ENCODE data around the gene SLC43A1.

Gene SLC43A1

DNA sequence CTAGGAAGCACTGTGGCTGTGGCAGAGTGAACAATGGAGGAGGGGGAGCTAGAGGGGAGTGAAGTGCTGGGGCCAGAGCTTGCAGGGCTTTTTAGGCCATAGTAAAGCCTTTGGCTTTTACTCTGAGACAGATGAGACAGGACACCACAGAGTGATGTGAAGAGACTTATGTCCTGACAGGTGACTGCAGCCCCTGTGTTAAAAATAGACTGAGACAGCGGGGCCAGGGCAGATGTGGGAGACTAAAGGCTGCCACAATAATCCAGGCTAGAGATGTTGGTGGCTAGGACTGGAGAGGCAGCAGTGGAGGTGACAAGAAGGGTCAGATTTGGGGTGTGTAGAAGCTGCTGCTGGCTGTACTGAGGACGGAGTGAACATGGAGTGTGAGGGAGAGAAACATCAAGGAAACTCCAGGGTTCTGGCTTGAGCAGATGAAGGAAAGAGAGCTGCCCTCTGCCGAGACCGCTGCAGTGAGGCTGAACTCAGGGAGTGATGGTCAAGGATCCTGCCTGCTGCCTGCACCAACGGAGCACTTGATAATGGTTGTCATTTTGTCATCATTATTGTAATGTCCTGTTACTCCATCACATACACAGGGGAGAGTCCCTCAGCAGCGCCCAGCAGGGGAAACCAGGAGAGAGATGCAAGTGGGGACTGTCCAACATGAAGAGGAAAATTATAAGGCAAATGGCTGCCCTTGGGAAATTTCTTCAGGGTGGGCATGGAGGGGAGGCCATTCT lies 27.4 kb downstream of the SLC43A1 start:
- H3K4me3 ChIP-seq (ENCODE audit: low read depth, low read length), result no peak overlapping the region
- TF ChIP-seq, protein P1, sequence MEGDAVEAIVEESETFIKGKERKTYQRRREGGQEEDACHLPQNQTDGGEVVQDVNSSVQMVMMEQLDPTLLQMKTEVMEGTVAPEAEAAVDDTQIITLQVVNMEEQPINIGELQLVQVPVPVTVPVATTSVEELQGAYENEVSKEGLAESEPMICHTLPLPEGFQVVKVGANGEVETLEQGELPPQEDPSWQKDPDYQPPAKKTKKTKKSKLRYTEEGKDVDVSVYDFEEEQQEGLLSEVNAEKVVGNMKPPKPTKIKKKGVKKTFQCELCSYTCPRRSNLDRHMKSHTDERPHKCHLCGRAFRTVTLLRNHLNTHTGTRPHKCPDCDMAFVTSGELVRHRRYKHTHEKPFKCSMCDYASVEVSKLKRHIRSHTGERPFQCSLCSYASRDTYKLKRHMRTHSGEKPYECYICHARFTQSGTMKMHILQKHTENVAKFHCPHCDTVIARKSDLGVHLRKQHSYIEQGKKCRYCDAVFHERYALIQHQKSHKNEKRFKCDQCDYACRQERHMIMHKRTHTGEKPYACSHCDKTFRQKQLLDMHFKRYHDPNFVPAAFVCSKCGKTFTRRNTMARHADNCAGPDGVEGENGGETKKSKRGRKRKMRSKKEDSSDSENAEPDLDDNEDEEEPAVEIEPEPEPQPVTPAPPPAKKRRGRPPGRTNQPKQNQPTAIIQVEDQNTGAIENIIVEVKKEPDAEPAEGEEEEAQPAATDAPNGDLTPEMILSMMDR (IDR thresholded peaks at IDR 0.05; ENCODE audit: low read depth, low read length), result no peak

DNA sequence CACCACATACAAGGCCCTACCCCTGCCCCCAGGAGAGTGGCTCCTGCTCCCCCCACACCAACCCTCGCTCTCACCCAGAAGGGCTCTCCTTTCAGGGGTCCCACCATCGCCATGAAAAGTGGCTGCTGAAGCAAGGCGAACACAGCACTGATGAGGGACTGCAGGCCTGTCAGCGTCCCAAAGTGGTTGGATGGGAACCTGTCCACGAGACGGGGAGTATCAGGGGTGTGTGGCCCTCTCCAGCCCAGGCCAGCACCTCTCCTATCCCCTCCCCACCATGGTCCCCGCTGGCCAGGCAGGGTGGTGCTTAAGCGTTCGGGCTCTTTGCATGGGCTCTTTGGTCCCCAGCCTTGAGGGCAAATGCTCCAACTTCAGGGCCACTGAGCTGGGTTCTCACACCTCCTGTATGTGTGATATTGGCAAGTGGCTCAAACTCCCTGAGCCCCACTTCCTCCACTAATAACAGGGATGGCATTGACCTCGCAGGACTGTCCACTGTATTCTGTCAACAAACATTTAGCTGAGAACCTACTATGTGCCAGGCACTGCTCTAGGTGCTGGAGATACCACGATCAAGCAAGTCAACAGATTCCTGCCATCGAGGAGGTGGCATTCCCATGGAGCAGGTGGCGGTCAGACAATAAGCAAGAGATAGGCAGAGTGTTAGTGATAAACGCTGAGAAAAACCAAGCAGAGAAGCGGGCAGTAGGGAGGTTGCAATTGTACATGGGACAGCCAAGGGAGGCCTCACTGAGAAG lies 28.3 kb downstream of the SLC43A1 start:
- TF ChIP-seq, protein P1 (IDR thresholded peaks at IDR 0.05; ENCODE audit: low read depth, low read length), result no peak
- H3K4me3 ChIP-seq (ENCODE audit: low read depth, low read length), result no peak overlapping the region

DNA sequence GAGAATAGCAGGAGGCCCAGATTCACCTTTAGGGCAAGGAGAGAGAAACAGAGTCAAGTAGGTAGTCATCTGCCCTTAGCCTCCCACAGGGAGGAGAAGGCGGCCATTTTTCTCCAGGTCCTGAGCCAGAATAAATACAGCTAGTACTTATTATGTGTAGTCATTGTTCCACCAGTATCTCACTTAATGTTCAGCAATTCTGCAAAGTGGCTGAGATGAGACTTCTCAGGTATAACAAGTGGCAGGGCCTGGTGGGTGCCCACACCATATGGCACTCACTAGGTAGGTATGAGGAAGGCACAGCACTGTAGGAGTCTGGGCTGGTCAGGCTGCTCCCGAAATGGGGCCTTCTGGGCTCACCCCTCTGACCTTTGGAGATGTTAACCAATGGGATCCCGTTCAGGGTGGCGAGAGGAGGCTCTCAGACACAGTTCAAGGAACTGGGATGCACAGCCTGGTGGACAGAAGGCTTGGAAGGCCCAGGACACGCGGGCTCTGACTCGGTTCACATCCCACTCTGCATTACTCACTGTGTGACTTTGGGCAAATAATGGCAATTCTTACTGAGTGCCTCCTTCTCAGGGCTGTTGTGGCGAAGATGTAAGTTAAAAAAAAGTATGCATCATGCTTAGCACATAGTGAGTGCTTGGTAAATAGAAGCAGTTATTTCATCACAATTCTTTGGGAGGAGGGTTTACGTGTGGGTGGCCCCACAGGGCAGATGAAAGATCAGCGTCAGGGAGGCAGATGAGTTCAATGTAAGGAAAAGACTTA lies 30.1 kb downstream of the SLC43A1 start:
- H3K4me3 ChIP-seq (ENCODE audit: low read depth, low read length), result no peak overlapping the region
- TF ChIP-seq, protein P1 (IDR thresholded peaks at IDR 0.05; ENCODE audit: low read depth, low read length), result no peak

DNA sequence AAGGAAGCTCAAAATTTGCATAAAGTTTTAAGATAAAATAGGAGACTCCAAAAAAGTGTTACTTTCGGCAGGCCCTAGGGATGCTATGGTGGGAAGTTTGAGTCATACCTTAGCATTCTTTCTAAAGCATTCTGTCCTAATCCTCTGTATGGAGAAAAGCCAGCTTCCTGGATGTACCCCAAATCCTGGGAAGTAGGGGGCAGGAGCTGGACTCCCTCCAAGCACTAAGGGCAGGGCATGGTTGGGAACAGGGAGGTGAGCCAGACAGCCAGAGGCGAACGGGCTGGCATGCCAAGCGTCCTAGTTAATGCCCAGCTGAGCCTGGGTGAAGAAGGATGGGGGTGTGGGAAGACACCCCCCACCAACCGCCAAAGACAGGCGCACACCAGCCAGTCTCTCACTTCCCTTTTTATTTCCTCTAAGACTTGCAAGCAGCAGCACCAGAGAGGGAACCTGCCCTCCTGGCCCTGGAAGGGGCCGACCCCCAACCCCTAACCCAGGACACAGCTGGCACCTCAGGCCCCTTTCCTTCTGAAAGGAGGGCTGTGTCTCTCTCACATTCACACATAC lies 31.3 kb downstream of the SLC43A1 start:
- no peak overlapping the region for H3K4me3 ChIP-seq (ENCODE audit: low read depth, low read length)
- TF ChIP-seq, protein P1 (IDR thresholded peaks at IDR 0.05; ENCODE audit: low read depth, low read length), result no peak

DNA sequence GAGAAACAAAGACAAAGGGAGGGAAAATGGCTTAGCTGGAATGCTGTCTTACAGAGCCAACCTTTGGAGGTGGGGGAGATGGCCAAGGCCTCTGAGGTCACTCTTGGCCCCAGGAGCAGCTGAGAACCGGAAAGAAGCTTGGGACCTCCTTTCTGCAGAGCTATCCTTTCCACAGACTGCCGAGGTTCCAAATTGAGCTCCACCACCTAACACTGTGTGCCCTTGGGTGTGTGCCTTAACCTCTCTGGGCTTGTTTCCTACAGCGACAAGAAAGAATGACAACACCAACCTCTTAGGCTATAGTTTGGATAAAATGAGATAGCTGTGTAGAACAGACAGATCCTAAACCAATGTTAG lies 32.0 kb downstream of the SLC43A1 start:
- no peak overlapping the region for H3K4me3 ChIP-seq (ENCODE audit: low read depth, low read length)
- TF ChIP-seq, protein P1 (IDR thresholded peaks at IDR 0.05; ENCODE audit: low read depth, low read length), result no peak

DNA sequence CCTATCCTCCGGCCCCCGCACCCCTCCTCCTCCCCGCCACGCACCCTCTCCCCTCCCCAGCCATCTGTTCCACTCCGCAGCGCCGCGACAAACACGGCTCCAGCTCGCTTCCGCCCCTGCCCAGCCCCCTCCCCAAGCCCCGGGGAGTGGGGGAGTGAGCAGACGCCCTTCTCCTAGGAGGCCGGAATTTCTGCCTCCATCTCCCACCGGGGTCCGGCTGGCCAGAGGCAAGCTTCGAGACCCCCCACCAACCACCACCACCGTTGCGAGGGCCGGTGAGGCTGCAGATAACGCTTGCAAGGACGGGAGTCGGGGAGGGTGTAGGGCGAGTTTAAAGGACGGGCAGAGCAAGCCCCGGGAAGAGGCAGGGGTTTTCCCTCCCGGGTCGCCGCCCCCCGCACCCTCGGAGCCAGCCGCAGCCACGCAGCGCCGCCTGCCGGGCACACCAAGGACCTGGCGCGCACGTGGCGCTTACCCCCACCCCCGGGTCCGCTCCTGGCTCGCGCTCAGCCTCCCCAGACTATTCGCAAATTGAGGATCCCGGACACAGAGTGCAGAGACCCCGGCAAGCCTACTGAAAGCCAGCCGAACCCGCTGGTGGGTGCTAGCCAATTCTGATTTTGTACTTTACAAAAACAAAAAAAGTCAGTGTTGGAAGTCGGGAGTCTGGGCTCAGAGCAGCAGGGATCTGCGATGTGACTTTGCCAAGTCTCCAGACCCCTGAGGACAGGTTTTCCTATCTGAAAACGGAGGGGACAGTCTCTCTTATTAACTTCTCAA lies 32.5 kb downstream of the SLC43A1 start:
- TF ChIP-seq, protein P1 (IDR thresholded peaks at IDR 0.05; ENCODE audit: low read depth, low read length), result peak; percentile 59
- peak overlapping the region; percentile 47 for H3K4me3 ChIP-seq (ENCODE audit: low read depth, low read length)

Data from WI38 (cell line).